ENCODE data around the gene NKIRAS2.

DNA sequence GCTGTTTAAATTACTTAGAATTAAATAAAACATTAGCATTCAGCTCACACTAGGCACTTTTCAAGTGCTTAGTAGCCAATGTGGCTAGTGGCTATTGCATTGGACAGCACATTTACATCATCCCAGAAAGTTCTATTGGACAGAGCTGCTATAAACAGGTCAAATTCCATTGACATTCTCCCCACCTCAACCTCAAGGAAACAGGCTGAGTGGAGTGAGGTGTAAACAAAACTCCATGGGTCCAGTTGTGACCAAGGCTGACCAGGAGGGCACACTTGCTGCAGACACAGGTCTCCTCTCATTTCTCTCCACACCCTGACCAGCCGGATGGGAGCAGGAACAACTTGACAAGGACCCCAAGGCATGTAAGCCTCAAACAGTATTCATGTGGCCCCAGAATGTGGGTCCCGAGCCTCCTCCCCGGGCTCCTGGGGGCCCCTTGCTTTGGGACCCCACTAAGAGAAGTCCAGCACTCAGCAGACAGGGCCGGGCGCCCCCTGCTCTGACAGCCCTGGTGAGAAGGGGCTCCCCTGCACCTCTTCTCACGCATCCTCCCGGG lies 30.0 kb downstream of the NKIRAS2 start:
- TF ChIP-seq, protein P1, sequence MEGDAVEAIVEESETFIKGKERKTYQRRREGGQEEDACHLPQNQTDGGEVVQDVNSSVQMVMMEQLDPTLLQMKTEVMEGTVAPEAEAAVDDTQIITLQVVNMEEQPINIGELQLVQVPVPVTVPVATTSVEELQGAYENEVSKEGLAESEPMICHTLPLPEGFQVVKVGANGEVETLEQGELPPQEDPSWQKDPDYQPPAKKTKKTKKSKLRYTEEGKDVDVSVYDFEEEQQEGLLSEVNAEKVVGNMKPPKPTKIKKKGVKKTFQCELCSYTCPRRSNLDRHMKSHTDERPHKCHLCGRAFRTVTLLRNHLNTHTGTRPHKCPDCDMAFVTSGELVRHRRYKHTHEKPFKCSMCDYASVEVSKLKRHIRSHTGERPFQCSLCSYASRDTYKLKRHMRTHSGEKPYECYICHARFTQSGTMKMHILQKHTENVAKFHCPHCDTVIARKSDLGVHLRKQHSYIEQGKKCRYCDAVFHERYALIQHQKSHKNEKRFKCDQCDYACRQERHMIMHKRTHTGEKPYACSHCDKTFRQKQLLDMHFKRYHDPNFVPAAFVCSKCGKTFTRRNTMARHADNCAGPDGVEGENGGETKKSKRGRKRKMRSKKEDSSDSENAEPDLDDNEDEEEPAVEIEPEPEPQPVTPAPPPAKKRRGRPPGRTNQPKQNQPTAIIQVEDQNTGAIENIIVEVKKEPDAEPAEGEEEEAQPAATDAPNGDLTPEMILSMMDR (IDR thresholded peaks at IDR 0.05), result no peak
- TF ChIP-seq TCF7L2 (IDR thresholded peaks at IDR 0.05; ENCODE audit: low read depth, low read length) (no peak), SIN3A (IDR thresholded peaks at IDR 0.05; ENCODE audit: borderline replicate concordance, insufficient read depth, low read depth, low read length) (no peak)
